ENCODE results near the gene THSD8.
"Not testable (repeated sequence)": the region's sequence is repeated elsewhere in the genome, so short reads cannot be mapped to it uniquely, and the experiment has no call there.

Gene THSD8

DNA sequence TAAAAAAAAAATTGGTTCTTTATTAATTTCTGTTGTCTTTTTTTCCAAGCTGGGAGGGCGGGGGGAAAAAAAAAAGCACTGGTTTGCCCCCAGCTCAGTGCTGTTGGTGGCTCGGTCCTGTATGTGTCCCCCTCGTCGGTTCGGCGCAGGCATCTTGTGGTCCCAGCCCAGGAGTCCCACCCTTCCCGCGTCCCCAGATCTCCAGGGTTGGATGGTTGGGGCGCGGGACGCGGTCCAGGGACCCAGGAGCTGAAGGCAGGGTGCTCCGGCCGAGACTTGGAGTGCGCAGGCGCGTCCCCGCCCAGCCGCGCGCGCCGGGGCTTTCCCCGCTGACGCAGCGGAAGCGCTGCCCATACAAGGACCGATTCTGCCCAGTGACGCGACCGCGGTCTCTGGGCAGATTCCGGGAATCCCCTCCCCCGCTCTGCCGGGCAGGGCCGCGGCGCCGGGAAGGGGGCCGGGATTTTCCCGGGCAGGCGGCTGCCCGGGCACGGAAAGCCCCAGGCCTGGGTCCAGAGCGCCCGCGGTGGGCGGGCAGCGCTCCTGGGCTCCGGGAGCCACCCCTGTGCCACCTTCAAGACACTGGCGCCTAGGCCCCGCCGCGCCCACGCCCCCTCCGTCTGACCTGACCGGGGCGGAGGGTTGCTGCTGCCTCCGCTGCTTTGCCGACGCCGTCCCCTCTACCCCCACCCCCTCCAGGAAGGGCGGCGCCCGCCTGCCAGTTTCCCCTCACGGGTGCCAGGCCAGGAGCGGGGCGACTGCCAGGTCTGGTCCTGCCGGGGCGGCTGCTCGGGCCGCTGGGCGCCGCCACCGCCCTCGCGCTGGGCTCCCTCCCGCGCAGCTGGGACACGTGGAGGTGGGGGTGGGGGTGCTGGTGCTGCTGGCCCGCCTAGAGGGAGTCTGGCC lies 8.3 kb upstream of the THSD8 start:
- DNase-seq, result peak; percentile 77 to 86

GRCh38 chr19:12794196-12794941 lies 7.5 kb upstream of the THSD8 start:
- DNase-seq, result no peak

DNA sequence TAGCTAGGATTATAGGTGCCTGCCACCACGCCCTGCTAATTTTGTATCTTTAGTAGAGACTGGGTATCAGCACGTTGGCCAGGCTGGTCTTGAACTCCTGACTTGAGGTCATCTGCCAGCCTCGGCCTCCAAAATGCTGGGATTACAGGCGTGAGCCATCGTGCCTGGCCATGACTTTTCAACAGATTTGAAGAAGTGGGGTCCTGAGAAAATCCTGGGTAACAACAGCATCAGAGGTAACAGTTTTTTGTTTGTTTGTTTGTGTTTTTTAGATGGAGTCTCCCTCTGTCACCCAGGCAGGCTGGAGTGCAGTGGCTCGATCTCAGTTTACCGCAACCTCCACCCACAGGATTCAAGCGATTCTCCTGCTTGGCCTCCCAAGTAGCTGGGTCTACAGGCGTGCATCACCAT lies 6.9 kb upstream of the THSD8 start:
- no peak for DNase-seq

- DNase-seq, result peak; percentile 33 to 75
These were observed 5.5 kb upstream of the THSD8 start for GRCh38 chr19:12796146-12797071.

DNA sequence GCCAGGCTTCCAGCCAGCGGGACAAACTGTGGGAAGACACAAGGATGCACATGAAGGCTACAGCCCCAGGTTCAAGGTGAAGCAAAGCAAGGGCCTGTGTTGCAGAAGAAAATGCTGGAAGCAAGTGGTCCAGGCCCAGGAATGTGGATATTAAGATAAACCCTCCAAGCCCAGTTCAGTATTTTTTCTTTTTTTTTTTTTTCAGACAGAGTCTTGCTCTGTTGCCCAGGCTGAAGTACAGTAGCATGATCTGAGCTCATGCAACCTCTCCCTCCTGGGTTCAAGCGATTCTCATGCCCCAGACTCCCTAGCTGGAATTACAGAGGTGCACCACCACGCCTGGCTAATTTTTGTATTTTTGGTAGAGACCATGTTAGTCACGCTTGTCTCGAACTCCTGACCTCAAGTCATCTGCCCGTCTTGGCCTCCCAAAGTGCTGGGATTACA lies 4.7 kb upstream of the THSD8 start:
- no peak for DNase-seq

DNA sequence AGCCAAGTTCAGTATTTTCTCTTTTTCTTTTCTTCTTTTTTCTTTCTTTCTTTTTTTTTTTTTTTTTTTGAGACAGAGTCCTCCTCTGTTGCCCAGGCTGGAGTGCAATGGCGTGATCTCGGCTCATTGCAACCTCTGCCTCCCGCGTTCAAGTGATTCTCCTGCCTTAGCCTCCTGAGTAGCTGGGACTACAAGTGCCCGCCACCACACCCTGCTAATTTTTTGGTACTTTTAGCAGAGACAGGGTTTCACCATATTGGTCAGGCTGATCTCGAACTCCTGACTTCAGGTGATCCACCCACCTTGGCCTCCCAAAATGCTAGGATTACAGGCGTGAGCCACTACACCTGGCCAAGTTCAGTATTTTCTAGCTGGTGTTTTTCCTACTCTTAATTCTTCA lies 4.3 kb upstream of the THSD8 start:
- DNase-seq, result not testable (repeated sequence)

DNA sequence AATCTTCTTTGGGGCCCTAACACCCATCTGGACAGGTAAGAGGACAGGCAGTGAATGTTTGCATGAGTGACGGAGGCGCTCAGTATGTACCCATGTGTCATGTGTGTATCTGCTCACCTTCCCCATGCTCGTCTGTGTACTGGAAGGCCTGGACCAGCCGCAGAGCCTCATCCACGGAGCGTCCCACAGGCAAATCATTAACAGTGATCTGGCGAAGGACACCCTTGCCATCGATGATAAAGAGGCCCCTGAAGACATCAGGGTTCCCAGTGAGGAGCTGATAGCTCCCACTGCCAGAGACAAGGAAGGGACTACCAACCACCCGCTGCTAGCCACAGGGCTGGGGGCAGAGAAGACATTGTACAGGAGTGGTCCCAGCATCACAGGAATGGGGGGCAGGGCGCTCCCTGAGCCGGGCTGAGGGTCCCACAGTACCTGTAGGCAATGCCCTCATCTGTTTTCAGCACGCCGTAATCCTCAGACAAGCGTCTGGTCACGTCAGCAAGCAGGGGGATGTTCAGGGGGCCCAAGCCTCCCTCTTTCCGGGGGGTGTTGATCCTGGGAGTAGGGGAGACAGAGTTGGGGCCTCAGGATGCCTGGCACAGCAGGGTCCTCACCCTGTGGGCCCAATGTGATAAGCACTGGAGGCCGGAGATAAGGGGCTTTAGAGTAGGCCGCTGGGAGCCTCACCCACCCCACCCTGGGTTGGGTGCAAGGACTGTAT lies 2.0 kb upstream of the THSD8 start:
- DNase-seq, result no peak

DNA sequence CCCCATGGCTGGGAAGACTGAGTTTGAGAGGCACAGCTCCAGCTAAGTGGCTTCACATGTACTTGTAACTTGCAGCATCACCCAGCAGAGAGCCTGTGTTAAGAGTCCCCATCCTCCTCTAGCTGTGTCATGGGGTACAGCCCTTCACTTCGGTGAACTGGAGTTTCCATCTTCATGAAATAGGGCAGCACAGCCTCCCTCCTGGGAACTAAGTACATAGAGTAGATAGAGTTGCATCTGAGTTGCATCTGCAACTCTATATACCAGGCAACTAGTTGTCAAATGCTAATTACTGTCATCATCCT lies 1.5 kb upstream of the THSD8 start:
- no peak for DNase-seq

DNA sequence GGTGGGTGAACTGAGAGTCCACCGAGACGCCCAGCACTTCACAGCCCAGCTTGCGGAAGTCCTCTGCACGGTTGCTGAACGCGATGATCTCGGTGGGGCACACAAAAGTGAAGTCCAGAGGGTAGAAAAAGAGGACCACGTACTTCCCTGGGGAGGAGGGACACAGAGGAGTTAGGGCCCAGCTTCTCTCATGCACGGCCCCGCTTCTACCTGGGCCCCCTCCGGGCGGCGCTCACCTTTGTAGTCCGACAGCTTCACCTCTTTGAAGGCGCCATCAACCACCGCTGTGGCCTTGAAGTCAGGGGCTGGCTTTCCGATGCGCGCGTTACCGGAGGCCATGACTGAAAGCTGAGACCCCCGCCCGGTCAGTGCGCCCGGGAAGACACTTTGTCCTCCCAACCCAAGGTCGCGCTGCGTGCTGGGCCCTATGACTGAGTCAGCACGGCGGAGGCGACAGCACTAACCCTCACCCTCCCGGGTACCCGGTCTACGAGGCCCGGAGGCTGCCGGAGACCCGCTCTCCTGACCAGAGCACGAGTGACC lies 875 bp upstream of the THSD8 start:
- DNase-seq, result no peak

GRCh38 chr19:12802267-12803106 lies 618 bp downstream of the THSD8 start:
- DNase-seq, result no peak

- DNase-seq, result no peak
These were observed 2.2 kb downstream of the THSD8 start for GRCh38 chr19:12804051-12804450.

DNA sequence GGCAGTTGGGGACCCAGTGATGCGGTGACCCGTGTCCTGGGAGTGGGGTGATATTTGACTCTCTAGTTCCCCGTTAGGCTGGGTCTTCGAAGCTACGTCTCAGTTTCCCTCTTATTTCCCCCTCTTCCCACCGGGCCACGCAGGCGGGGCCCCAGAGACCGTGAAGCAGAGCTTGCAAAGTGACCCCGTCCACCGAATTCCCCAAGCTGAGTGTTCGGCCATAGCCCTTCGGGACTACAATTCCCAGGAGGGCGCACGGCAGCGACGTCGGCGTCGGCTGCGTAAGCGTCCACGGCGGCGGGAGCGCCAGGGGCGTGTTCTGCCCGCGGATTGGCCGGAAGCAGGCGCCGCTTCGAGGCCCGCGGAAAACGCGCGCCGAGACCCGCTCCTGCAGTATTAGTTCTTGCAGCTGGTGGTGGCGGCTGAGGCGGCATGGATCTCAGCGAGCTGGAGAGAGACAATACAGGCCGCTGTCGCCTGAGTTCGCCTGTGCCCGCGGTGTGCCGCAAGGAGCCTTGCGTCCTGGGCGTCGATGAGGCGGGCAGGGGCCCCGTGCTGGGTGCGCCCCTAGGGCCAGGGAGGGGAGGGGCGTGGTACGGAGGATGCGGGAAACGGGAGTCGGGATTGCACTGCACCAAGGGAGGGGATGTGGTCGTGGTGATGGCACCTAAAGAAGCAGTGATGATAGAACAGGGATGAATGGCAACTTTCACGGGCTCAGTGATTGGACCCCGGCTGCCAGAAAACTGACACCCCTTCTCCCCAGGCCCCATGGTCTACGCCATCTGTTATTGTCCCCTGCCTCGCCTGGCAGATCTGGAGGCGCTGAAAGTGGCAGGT lies 4.6 kb downstream of the THSD8 start, which contains the start of gene RNASEH2A:
Gene RNASEH2A (plus strand): TSS at position 343 of the 840 bp plus-strand sequence. CDS start 90 bp downstream, at position 433.
- peak; percentile 62 to 78 for DNase-seq

DNA sequence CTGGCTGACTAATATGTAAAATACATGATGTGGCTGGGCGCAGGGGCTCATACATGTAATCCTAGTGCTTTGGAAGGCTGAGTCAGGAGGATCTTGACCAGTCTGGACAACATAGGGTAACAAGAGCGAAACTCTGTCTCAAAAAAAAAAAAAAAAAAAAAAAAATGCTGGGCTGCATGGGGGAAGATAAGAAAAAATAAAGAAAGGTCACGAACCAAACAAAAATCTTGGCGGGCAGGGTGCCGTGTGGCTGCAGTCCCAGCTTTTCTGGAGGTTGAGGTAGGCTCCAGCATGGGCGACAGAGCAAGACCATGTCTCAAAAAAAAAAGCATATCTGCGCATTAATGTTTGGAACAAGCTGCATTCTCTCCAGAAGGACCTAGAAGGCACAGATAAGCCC lies 13.2 kb downstream of the THSD8 start:
- DNase-seq, result no peak

- DNase-seq, result not testable (repeated sequence)
These were observed 15.3 kb downstream of the THSD8 start for GRCh38 chr19:12817188-12817587.

- DNase-seq, result not testable (repeated sequence)
These were observed 15.9 kb downstream of the THSD8 start for GRCh38 chr19:12817810-12818209.

GRCh38 chr19:12821761-12822160 lies 19.9 kb downstream of the THSD8 start:
- DNase-seq, result no peak

DNA sequence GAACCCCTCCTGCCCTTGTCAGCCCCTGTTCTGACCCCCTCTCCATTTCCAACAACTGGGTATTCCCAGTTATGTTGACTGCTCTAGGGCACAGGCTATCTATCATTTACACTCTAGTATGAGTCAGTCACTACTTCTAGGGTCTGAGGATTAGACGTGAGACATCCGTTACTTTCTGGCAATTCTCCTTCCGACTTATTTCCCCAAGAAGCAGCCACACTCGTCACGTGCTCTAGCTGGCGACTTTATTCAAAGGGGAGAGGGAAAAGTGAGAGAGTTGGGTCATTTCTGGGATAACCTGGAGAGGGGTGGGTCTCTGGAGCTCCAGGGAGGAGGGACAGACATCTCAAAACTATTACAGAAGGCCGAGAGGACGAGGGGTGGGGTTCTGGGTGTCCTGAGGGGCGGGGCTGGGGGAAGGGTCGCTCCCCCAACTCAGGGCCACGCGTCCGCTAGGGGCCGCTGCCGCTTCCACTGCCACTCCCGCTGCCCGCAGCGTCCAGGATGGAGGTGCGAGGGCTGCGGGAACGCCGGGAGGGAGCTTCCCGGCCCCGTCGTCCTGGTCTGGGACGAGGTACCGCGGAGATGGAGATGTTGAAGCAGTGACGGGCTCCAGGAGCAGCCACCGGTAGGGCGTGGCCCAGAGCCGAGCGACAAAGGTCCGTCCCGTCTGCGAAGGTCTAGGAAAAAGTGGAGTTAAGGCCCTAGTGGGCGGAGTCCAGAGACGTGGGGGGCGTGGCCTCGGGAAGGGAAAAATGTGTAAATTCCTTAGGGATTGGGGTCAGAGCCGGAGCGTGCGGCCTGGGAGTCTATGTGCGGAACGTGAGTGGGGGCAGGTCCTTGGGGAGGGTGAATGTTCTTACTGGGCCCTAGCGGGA lies 23.6 kb downstream of the THSD8 start:
- no peak for DNase-seq

- no peak for DNase-seq
These were observed 26.6 kb downstream of the THSD8 start for GRCh38 chr19:12828494-12828893.

DNA sequence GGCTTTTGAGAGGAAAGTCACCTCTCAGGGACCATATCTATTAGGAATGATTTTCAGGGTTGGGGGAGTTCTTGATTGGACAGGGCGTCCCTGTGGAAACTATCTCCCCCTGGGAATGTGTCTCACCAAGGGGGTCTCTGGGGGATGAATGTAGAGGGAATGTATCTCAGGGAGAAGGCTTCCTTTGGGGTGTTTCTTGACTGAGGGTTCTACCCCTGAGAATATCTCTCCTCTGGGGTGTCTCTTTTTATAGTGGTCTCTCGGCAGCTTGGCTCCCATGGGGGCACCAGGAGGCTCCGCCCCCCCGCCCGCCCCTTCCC lies 31.5 kb downstream of the THSD8 start:
- no peak for DNase-seq
